Cardiac muscle cell (in vitro differentiated cells and primary cell): Measurements from ENCODE around the gene ATG9B. TPM values are rescaled to one million over a fixed set of nuclear protein-coding genes. Genes with fewer than 3 reads are reported as not detected.

Experiments
- DNase-seq, 2 donors: peaks; one replicate each; pipeline versions ENCODE4 v3.0.0 to v3.0.0-alpha.2; 2010 to 2017; ENCODE audit warnings: low read depth in 1 of 2, low spot score in 1 of 2
- H3K27ac ChIP-seq: fragments of 200-600 bp; sonication (generic); 2 replicates; pipeline ENCODE4 v1.5.1; 2016
- H3K27me3 ChIP-seq: fragments of 200-600 bp; sonication (generic); 2 replicates; pipeline ENCODE4 v1.6.0; 2016; ENCODE audit warnings: control low read depth
- H3K36me3 ChIP-seq: fragments of 200-600 bp; sonication (generic); 2 replicates; pipeline ENCODE4 v1.5.1; 2016; ENCODE audit warnings: control low read depth
- H3K4me1 ChIP-seq: fragments of 200-600 bp; sonication (generic); 2 replicates; pipeline ENCODE4 v1.8.1; 2017; ENCODE audit warnings: low read depth, mild to moderate bottlenecking, mixed run types
- H3K4me3 ChIP-seq: fragments of 200-600 bp; sonication (generic); 2 replicates; pipeline ENCODE4 v1.5.1; 2016; ENCODE audit warnings: mild to moderate bottlenecking
- H3K9me3 ChIP-seq: fragments of 200-600 bp; sonication (generic); 2 replicates; pipeline ENCODE4 v1.5.1; 2017; ENCODE audit warnings: low read depth, mild to moderate bottlenecking, control low read depth
- CTCF ChIP-seq: IDR thresholded peaks from 2 replicates; pipeline ENCODE4 v1.5.1; 2012; ENCODE audit warnings: low read depth, mild to moderate bottlenecking, low read length
- polyA plus RNA-seq: library from polyadenylated mRNA; unstranded; fragments of >200 nt; fragmentation: Nextera tagmentation; extraction: Ambion mirVana; gene quantifications from 2 replicates; pipeline ENCODE4 v1.2.1, GENCODE V29; 2016
- total RNA-seq: library from RNA; depleted of rRNA; stranded (reverse); fragments of >200 nt; gene quantifications from 2 replicates; pipeline ENCODE4 v1.2.3, GENCODE V29; 2016

The ATG9B gene
- total and polyA plus RNA-seq, 2 experiments from 2014 or later: 8.4 to 13.0 TPM

GRCh38 chr7:151011097-151011409, 13.2 kb downstream of the ATG9B start:
- Histone ChIP-seq H3K27me3 (no peaks in the 10 kb centered on the region), H3K36me3 (no peaks in the 10 kb centered on the region), H3K9me3 (no peaks in the 10 kb centered on the region), H3K27ac (peak overlapping the region; percentile 73), H3K4me3 (no peak overlapping the region), H3K4me1 (peaks cover 30% of the 10 kb centered on the region)
- peak in 1 of 2 donors; percentile 37 for DNase-seq
- TF ChIP-seq CTCF: no peak

GRCh38 chr7:151010307-151011096, 13.8 kb downstream of the ATG9B start:
- no peak overlapping the region for H3K4me3 ChIP-seq

GRCh38 chr7:151010037-151010306, 14.3 kb downstream of the ATG9B start:
- no peak for DNase-seq
- no peaks in the 10 kb centered on the region for H3K27me3 ChIP-seq
- no peaks in the 10 kb centered on the region for H3K9me3 ChIP-seq
- TF ChIP-seq CTCF: no peak
- H3K4me3 ChIP-seq: no peak overlapping the region
- H3K27ac ChIP-seq: peak overlapping the region; percentile 73
- H3K36me3 ChIP-seq: no peaks in the 10 kb centered on the region
- peaks cover 30% of the 10 kb centered on the region for H3K4me1 ChIP-seq

More at GRCh38 chr7:151010307-151011096, 13.8 kb downstream of the ATG9B start:
- peaks cover 30% of the 10 kb centered on the region for H3K4me1 ChIP-seq
- TF ChIP-seq CTCF: no peak
- DNase-seq: peak; percentile 52 to 75
- H3K27me3 ChIP-seq: no peaks in the 10 kb centered on the region
- no peaks in the 10 kb centered on the region for H3K36me3 ChIP-seq
- H3K27ac ChIP-seq: peak overlapping the region; percentile 73
- no peaks in the 10 kb centered on the region for H3K9me3 ChIP-seq

GRCh38 chr7:151009327-151010036, 14.8 kb downstream of the ATG9B start:
- Histone ChIP-seq H3K27me3 (no peaks in the 10 kb centered on the region), H3K9me3 (no peaks in the 10 kb centered on the region), H3K4me1 (peaks cover 30% of the 10 kb centered on the region), H3K4me3 (no peak overlapping the region), H3K36me3 (no peaks in the 10 kb centered on the region), H3K27ac (peak overlapping the region; percentile 73)
- no peak for DNase-seq
- no peak for TF ChIP-seq CTCF

- no peaks in the 10 kb centered on the region for H3K9me3 ChIP-seq
- no peak overlapping the region for H3K27ac ChIP-seq
- H3K4me3 ChIP-seq: no peak overlapping the region
- H3K27me3 ChIP-seq: no peaks in the 10 kb centered on the region
- H3K36me3 ChIP-seq: no peaks in the 10 kb centered on the region
- peak in 1 of 2 donors; percentile 76 for DNase-seq
- H3K4me1 ChIP-seq: peaks cover 30% of the 10 kb centered on the region
- peak; percentile 82 for TF ChIP-seq CTCF
Observed at GRCh38 chr7:151008511-151009323, 15.6 kb downstream of the ATG9B start.
